HuH-7.5 (cell line): ENCODE results near the gene MDM2.
A peak's percentile ranks its signal among the peaks of the same experiment; 100 is the strongest.

ENCODE experiments used
- DNase-seq: peaks from one replicate; pipeline ENCODE4 v3.0.0; 2011; ENCODE audit warnings: low spot score

MDM2 gene

GRCh38 chr12:68853396-68854077 is 45.6 kb downstream of the MDM2 start:
- DNase-seq: no peak

- no peak for DNase-seq
These were observed 46.1 kb downstream of the MDM2 start for GRCh38 chr12:68854078-68854468.

GRCh38 chr12:68854554-68854953 is 46.6 kb downstream of the MDM2 start:
- no peak for DNase-seq

- DNase-seq: no peak
These were observed 47.1 kb downstream of the MDM2 start for GRCh38 chr12:68855111-68855510.

GRCh38 chr12:68855771-68856170 is 47.8 kb downstream of the MDM2 start:
- no peak for DNase-seq

- DNase-seq: no peak
These were observed 48.5 kb downstream of the MDM2 start for GRCh38 chr12:68856510-68856909.

GRCh38 chr12:68861890-68862289 is 53.9 kb downstream of the MDM2 start:
- DNase-seq: no peak

GRCh38 chr12:68863109-68863770 is 55.3 kb downstream of the MDM2 start:
- no peak for DNase-seq

- peak; percentile 19 for DNase-seq
These were observed 56.0 kb downstream of the MDM2 start for GRCh38 chr12:68863886-68864454.

GRCh38 chr12:68864604-68865003 is 56.6 kb downstream of the MDM2 start:
- no peak for DNase-seq

GRCh38 chr12:68865399-68866164 is 57.6 kb downstream of the MDM2 start:
- DNase-seq: no peak

GRCh38 chr12:68866950-68867349 is 59.0 kb downstream of the MDM2 start:
- no peak for DNase-seq

- no peak for DNase-seq
These were observed 59.6 kb downstream of the MDM2 start for GRCh38 chr12:68867606-68868005.

- DNase-seq: no peak
These were observed 60.2 kb downstream of the MDM2 start for GRCh38 chr12:68868043-68868790.

GRCh38 chr12:68870011-68870410 is 62.0 kb downstream of the MDM2 start:
- DNase-seq: no peak

GRCh38 chr12:68870443-68870842 is 62.5 kb downstream of the MDM2 start:
- DNase-seq: no peak

GRCh38 chr12:68871396-68871795 is 63.4 kb downstream of the MDM2 start:
- DNase-seq: no peak

- no peak for DNase-seq
These were observed 63.9 kb downstream of the MDM2 start for GRCh38 chr12:68871921-68872320.

- no peak for DNase-seq
These were observed 65.3 kb downstream of the MDM2 start for GRCh38 chr12:68873316-68873715.

GRCh38 chr12:68876461-68876860 is 68.5 kb downstream of the MDM2 start:
- no peak for DNase-seq

- no peak for DNase-seq
These were observed 69.6 kb downstream of the MDM2 start for GRCh38 chr12:68877583-68877982.

GRCh38 chr12:68878283-68878682 is 70.3 kb downstream of the MDM2 start:
- no peak for DNase-seq
